Measurements from ENCODE around the gene THOC5. TPM values are rescaled to one million over a fixed set of nuclear protein-coding genes. Genes with fewer than 3 reads are reported as not detected.
A peak's percentile ranks its signal among the peaks of the same experiment; 100 is the strongest.

Gene THOC5
- total RNA-seq, 1 experiment from 2014 or later: 74.4 TPM

DNA sequence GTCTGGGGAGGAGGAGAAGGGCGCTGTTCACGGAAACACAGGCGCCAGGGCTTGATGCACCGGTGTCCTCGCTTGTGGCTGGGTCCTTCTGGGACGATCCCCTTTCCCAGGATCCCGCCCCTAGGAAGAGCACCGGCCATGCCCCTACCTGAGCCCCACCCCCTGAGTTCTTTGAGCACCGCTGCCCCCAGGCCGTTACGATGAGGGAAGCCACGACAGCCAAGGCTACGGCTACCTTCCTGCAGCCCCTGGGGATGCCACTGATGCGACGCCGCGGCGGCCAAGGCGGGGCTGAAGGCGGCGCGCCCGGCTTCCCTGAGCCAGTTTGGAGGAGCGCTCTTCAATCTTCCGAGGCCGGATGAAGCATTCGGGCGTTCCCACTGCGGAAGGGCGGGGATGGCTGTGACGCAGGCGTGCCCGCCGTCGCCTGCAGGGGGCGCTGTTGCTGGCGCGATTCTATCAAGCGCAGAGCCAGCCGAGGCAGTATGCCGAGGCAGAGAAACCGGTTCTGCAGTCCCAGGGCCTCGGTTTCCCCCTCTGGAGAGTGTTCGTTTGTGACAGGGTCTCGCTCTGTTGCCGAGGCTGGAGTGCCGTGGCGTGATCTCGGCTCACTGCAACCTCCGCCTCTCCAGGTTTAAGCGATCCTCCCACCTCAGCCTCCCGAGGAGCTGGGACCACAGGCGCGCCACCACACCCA, 83.2 kb downstream of the THOC5 start:
- Histone ChIP-seq H3K27ac (ENCODE audit: low read length) (no peak overlapping the region), H3K4me3 (ENCODE audit: low read depth in 2 of 2, low read length in 2 of 2) (peak overlapping the region; percentile 50 to 56), H3K9me3 (ENCODE audit: control insufficient read depth, insufficient read depth, low read depth, low read length) (no peaks in the 10 kb centered on the region), H3K4me1 (ENCODE audit: control insufficient read depth, insufficient read depth, low read length) (no peaks in the 10 kb centered on the region), H3K27me3 (ENCODE audit: control insufficient read depth, insufficient read depth, low read length) (no peaks in the 10 kb centered on the region), H3K36me3 (ENCODE audit: control insufficient read depth, insufficient read depth, low read length) (no peaks in the 10 kb centered on the region)
- ChIA-PET POLR2A (no interaction called here), CTCF (interaction anchor here (0.6 to 1.3 kb wide), 3 partner anchors 83 to 118 kb away, joined by 3 to 9 read pairs (median 4); partner anchors contain the start of gene THOC5)
- ATAC-seq (peak; percentile 96), DNase-seq (ENCODE audit: low read depth, low spot score) (peak; percentile 18)
- no TSS peak for BruUV-seq (replicated peaks)
- in situ Hi-C loops (cut with HindIII; ENCODE audit: low pct_unique_long_range_greater_than_20kb, low sequenced_read_pairs) (no loop called here), intact Hi-C loops (cut with micrococcal nuclease; ENCODE audit: unreplicated experiment) (no loop called here)
- TF ChIP-seq CTCF (IDR thresholded peaks at IDR 0.05): peak; percentile 96
- TF ChIP-seq SIN3A (IDR thresholded peaks at IDR 0.05; ENCODE audit: borderline replicate concordance, insufficient read depth, low read depth, low read length): 0 out of 2 replicates have a peak, but pooled peaks have one; percentile 24
- no peak for TF ChIP-seq REST (IDR thresholded peaks at IDR 0.05; ENCODE audit: insufficient read depth in 1 of 2, low read depth in 2 of 2, low read length in 1 of 2)

GRCh38 chr22:29469755-29470154, 83.8 kb downstream of the THOC5 start:
- POLR2A ChIA-PET: interaction anchor here (0.6 kb wide), 1 partner anchor 39 kb away, joined by 3 read pairs; no protein-coding TSS in a partner anchor
- no TSS peak for BruUV-seq (replicated peaks)
- no peak for DNase-seq (ENCODE audit: low read depth, low spot score)
- Histone ChIP-seq H3K4me3 (ENCODE audit: low read depth in 2 of 2, low read length in 2 of 2) (peak overlapping the region; percentile 50 to 56), H3K27me3 (ENCODE audit: control insufficient read depth, insufficient read depth, low read length) (no peaks in the 10 kb centered on the region), H3K36me3 (ENCODE audit: control insufficient read depth, insufficient read depth, low read length) (no peaks in the 10 kb centered on the region), H3K9me3 (ENCODE audit: control insufficient read depth, insufficient read depth, low read depth, low read length) (no peaks in the 10 kb centered on the region), H3K27ac (ENCODE audit: low read length) (no peak overlapping the region), H3K4me1 (ENCODE audit: control insufficient read depth, insufficient read depth, low read length) (no peaks in the 10 kb centered on the region)
- ATAC-seq: no peak; the same call in 1 of the 2 replicates
- TF ChIP-seq SIN3A (IDR thresholded peaks at IDR 0.05; ENCODE audit: borderline replicate concordance, insufficient read depth, low read depth, low read length) (no peak), TCF7L2 (IDR thresholded peaks at IDR 0.05; ENCODE audit: low read depth, low read length) (no peak), REST (IDR thresholded peaks at IDR 0.05; ENCODE audit: insufficient read depth in 1 of 2, low read depth in 2 of 2, low read length in 1 of 2) (no peak), POLR2AphosphoS5 (IDR thresholded peaks at IDR 0.05; ENCODE audit: low read depth, low read length) (no peak), CTCF (IDR thresholded peaks at IDR 0.05) (no peak)
- intact Hi-C loops (cut with micrococcal nuclease; ENCODE audit: unreplicated experiment): no loop called here
- in situ Hi-C loops (cut with HindIII; ENCODE audit: low pct_unique_long_range_greater_than_20kb, low sequenced_read_pairs): no loop called here
- CTCF ChIA-PET: interaction anchor here (1.3 kb wide), 1 partner anchor 84 kb away, joined by 9 read pairs; the partner anchor contains the start of gene THOC5

All from Panc1 (cell line).